Measurements from ENCODE around the gene REXO1. TPM values are rescaled to one million over a fixed set of nuclear protein-coding genes. Genes with fewer than 3 reads are reported as not detected.

REXO1 gene
- total and polyA plus RNA-seq, 9 of the 15 experiments (the other 6 are each of a cell fraction or from before 2014, with no cell fraction given): 0.04 to 63.3 (median 15.8) TPM

GRCh38 chr19:1774989-1775772, 73.1 kb downstream of the REXO1 start (continued):
- TF ChIP-seq CHD4 (IDR thresholded peaks at IDR 0.05; ENCODE audit: insufficient read depth, insufficient replicate concordance, low read depth, low read length, poor library complexity, severe bottlenecking) (peak; percentile 89), ARID1B (IDR thresholded peaks at IDR 0.05) (no peak), USF1 (CRISPR knock-in tag; IDR thresholded peaks at IDR 0.05) (peak; percentile 32; the same call in 1 of the 2 replicates), KLF16 (IDR thresholded peaks at IDR 0.05) (no peak), TFE3 (CRISPR knock-in tag; IDR thresholded peaks at IDR 0.05) (no peak), ZNF395 (CRISPR knock-in tag; IDR thresholded peaks at IDR 0.05) (no peak), U2AF2 (optimal IDR thresholded peaks at IDR 0.05; ENCODE audit: low read depth, low read length) (no peak), NR1H2 (CRISPR knock-in tag; IDR thresholded peaks at IDR 0.05) (no peak), JUN (IDR thresholded peaks at IDR 0.05; ENCODE audit: borderline replicate concordance, low read depth, low read length) (no peak), JUN (CRISPR knock-in tag; IDR thresholded peaks at IDR 0.05; ENCODE audit: borderline replicate concordance) (0 out of 2 replicates have a peak, but pooled peaks have one; percentile 16), TEAD1 (CRISPR knock-in tag; IDR thresholded peaks at IDR 0.05) (peak in 1 of 2 experiments; percentile 62; a peak in 1 of 4 replicates), ZNF445 (CRISPR knock-in tag; IDR thresholded peaks at IDR 0.05; ENCODE audit: low read depth) (no peak), CXXC5 (CRISPR knock-in tag; IDR thresholded peaks at IDR 0.05) (peak; percentile 70), MLX (CRISPR knock-in tag; conservative IDR thresholded peaks at IDR 0.05) (no peak), FUS (optimal IDR thresholded peaks at IDR 0.05; ENCODE audit: low read depth, low read length) (no peak), ZNF77 (CRISPR knock-in tag; IDR thresholded peaks at IDR 0.05) (no peak), BCOR (IDR thresholded peaks at IDR 0.05) (peak; percentile 37; the same call in 1 of the 2 replicates), PKNOX1 (IDR thresholded peaks at IDR 0.05) (no peak), NR2C1 (IDR thresholded peaks at IDR 0.05) (no peak), NR2C1 (tag; IDR thresholded peaks at IDR 0.05) (no peak), CBX1 (IDR thresholded peaks at IDR 0.05; ENCODE audit: low read depth) (peak; percentile 97; the same call in 1 of the 2 replicates), ZNF24 (IDR thresholded peaks at IDR 0.05) (0 out of 2 replicates have a peak, but pooled peaks have one; percentile 21), ZNF699 (CRISPR knock-in tag; IDR thresholded peaks at IDR 0.05; ENCODE audit: insufficient replicate concordance) (no peak), ZFP1 (CRISPR knock-in tag; IDR thresholded peaks at IDR 0.05) (no peak)

Measured in K562 (cell line).